K562 (cell line): ENCODE measurements around the gene SAMD4A. TPM values are rescaled to one million over a fixed set of nuclear protein-coding genes. Genes with fewer than 3 reads are reported as not detected.

ENCODE experiments used
- CHD1 ChIP-seq: fragments of 200-600 bp; sonication (generic); IDR thresholded peaks from one replicate; pipeline ENCODE4 v1.6.1; 2012; ENCODE audit warnings: mild to moderate bottlenecking, moderate library complexity, low read length, inconsistent platforms
- CHD4 ChIP-seq: fragments of 200-600 bp; sonication (generic); IDR thresholded peaks from 3 replicates; pipeline ENCODE4 v1.6.1; 2012; ENCODE audit warnings: low read depth, mild to moderate bottlenecking, mixed read lengths, low read length, inconsistent platforms; ENCODE audit not compliant: insufficient read depth, insufficient replicate concordance, poor library complexity, severe bottlenecking
- DLX4 ChIP-seq: fragments of 250-450 bp; sonication (Bioruptor Pico); IDR thresholded peaks from 2 replicates; pipeline ENCODE4 v1.6.1; 2021; ENCODE audit warnings: mild to moderate bottlenecking
- ELF1 ChIP-seq: fragments of 200-800 bp; sonication (Bioruptor generic); IDR thresholded peaks from 2 replicates; pipeline ENCODE4 v1.6.1; 2016; ENCODE audit warnings: missing genetic modification characterization, missing compliant biosample characterization
- GABPA ChIP-seq: fragments of 200-800 bp; sonication (Bioruptor generic); conservative IDR thresholded peaks from 2 replicates; pipeline ENCODE4 v1.6.1; 2016; ENCODE audit warnings: low read depth, missing genetic modification characterization, missing compliant biosample characterization
- HNRNPLL ChIP-seq: fragments of 200-400 bp; formaldehyde crosslinking; IDR thresholded peaks from 2 replicates; pipeline ENCODE4 v1.6.1; 2017; ENCODE audit warnings: low read length, low read depth, mild to moderate bottlenecking; ENCODE audit not compliant: poor library complexity, severe bottlenecking
- ILK ChIP-seq: fragments of 450-650 bp; IDR thresholded peaks from 2 replicates; pipeline ENCODE4 v1.6.1; 2016; ENCODE audit warnings: missing genetic modification characterization, low read depth, mild to moderate bottlenecking, missing compliant biosample characterization, moderate library complexity, borderline replicate concordance
- MEF2D ChIP-seq: conservative IDR thresholded peaks from 2 replicates; pipeline ENCODE4 v1.6.1; 2016; ENCODE audit warnings: low read depth, missing genetic modification characterization, missing compliant biosample characterization
- MYBL2 ChIP-seq, 2 experiments: fragments of 450-650 bp in 1 of 2; sonication (generic) in 1 of 2; formaldehyde crosslinking in 1 of 2; IDR thresholded peaks; 2 replicates each; pipeline versions ENCODE4 v1.6.1 to v1.8.1; 2017 to 2022; ENCODE audit warnings: borderline replicate concordance in 1 of 2, inconsistent platforms in 1 of 2, low read depth in 1 of 2, mild to moderate bottlenecking in 1 of 2, missing genetic modification reagents in 1 of 2, moderate library complexity in 1 of 2
- NCOA4 ChIP-seq: fragments of 450-650 bp; IDR thresholded peaks from 2 replicates; pipeline ENCODE4 v1.6.1; 2018; ENCODE audit warnings: mild to moderate bottlenecking; ENCODE audit not compliant: partially characterized antibody
- NFE2 ChIP-seq: IDR thresholded peaks from 2 replicates; pipeline ENCODE4 v1.6.1; 2014; ENCODE audit warnings: antibody characterized with exemption, low read depth
- NONO ChIP-seq, 2 experiments: fragments of 200-400 bp in 1 of 2; fragments of 450-650 bp in 1 of 2; formaldehyde crosslinking in 1 of 2; IDR thresholded peaks; 2 replicates each; pipeline ENCODE4 v1.6.1; 2017; ENCODE audit warnings: low read depth in 2 of 2, mild to moderate bottlenecking in 2 of 2, moderate library complexity in 2 of 2, low read length in 1 of 2
- PKNOX1 ChIP-seq: fragments of 450-650 bp; IDR thresholded peaks from 2 replicates; pipeline ENCODE4 v1.6.1; 2016
- RCOR1 ChIP-seq, 2 experiments: IDR thresholded peaks; 2 replicates each; pipeline ENCODE4 v1.6.1; 2012; ENCODE audit warnings: low read depth in 2 of 2, low read length in 2 of 2, borderline replicate concordance in 1 of 2, improper control_type of control experiment in 1 of 2
- SETDB1 ChIP-seq: IDR thresholded peaks from one replicate; pipeline ENCODE4 v1.6.1; 2012; ENCODE audit warnings: low read length, control low read depth, inconsistent platforms
- SMARCA4 ChIP-seq: fragments of 450-650 bp; IDR thresholded peaks from 2 replicates; pipeline ENCODE4 v1.6.1; 2016
- SRSF1 ChIP-seq: fragments of 200-400 bp; formaldehyde crosslinking; IDR thresholded peaks from 2 replicates; pipeline ENCODE4 v1.6.1; 2017; ENCODE audit warnings: mild to moderate bottlenecking, low read depth, low read length, moderate library complexity
- STAT5A ChIP-seq: IDR thresholded peaks from 2 replicates; pipeline ENCODE4 v1.6.1; 2012; ENCODE audit warnings: low read length, inconsistent platforms, borderline replicate concordance
- TGIF2 ChIP-seq: sonication (generic); formaldehyde crosslinking; IDR thresholded peaks from 2 replicates; pipeline ENCODE4 v1.8.1; 2022; ENCODE audit warnings: mild to moderate bottlenecking, missing genetic modification reagents, moderate library complexity
- ZFP91 ChIP-seq: sonication (generic); formaldehyde crosslinking; IDR thresholded peaks from 2 replicates; pipeline ENCODE4 v1.8.0; 2022; ENCODE audit warnings: mild to moderate bottlenecking, missing genetic modification reagents
- ZNF280B ChIP-seq: fragments of 250-450 bp; sonication (Bioruptor Pico); IDR thresholded peaks from 2 replicates; pipeline ENCODE4 v1.5.1; 2021; ENCODE audit warnings: mild to moderate bottlenecking
- ZNF311 ChIP-seq: fragments of 250-450 bp; sonication (Bioruptor Pico); IDR thresholded peaks from 2 replicates; pipeline ENCODE4 v1.4.0; 2020; ENCODE audit warnings: mild to moderate bottlenecking, moderate library complexity
- ZNF408 ChIP-seq: fragments of 250-450 bp; sonication (Bioruptor Pico); IDR thresholded peaks from 2 replicates; pipeline ENCODE4 v1.4.0; 2020; ENCODE audit warnings: low read depth, mild to moderate bottlenecking, moderate library complexity
- ZNF436 ChIP-seq: fragments of 250-450, 450-650 bp; sonication (Bioruptor Pico); formaldehyde crosslinking; IDR thresholded peaks from 2 replicates; pipeline ENCODE4 v1.7.0; 2020; ENCODE audit warnings: mild to moderate bottlenecking
- ZNF583 ChIP-seq: fragments of 250-450 bp; sonication (Bioruptor Pico); IDR thresholded peaks from 2 replicates; pipeline ENCODE4 v1.4.0; 2020
- polyA plus RNA-seq, 8 experiments: library from polyadenylated mRNA; depleted of rRNA in 4 of 8; stranded (reverse) in 5 of 8; unstranded in 3 of 8; fragments of >200 nt; fragmentation: Nextera tagmentation in 2 of 8; fragmentation: Illumina TruSeq in 1 of 8; extraction: Ambion mirVana in 2 of 8; extraction: Trizol in 1 of 8; gene quantifications; 2 replicates each; pipeline versions ENCODE4 v1.2.1 to v1.2.3, GENCODE V29; 2011 to 2014; ENCODE audit warnings: inconsistent platforms in 1 of 8, missing spikeins in 1 of 8
- total RNA-seq, 7 experiments: library from RNA; depleted of rRNA in 6 of 7; stranded (reverse); fragments of >200 nt in 6 of 7; fragmentation: Illumina TruSeq in 2 of 7; extraction: Trizol in 2 of 7; gene quantifications; 2 replicates each; pipeline versions ENCODE4 v1.2.1 to v1.2.3, GENCODE V29; 2011 to 2021; ENCODE audit warnings: low replicate concordance in 1 of 7

Gene SAMD4A
- total and polyA plus RNA-seq, 9 of the 15 experiments (the other 6 are each of a cell fraction or from before 2014, with no cell fraction given): 0.66 to 6.8 (median 3.3) TPM

- no peak for TF ChIP-seq MEF2D (tag)
- no peak for TF ChIP-seq TGIF2 (CRISPR knock-in tag)
- no peak for TF ChIP-seq GABPA
- no peak for TF ChIP-seq ZNF280B
- peak; percentile 86 for TF ChIP-seq SMARCA4
- peak; percentile 20; the same call in 1 of the 2 replicates for TF ChIP-seq PKNOX1
- TF ChIP-seq CHD4: no peak
- no peak for TF ChIP-seq SETDB1
- no peak for TF ChIP-seq ZNF436 (CRISPR knock-in tag)
- no peak for TF ChIP-seq ZNF311
- no peak for TF ChIP-seq NONO (IDR thresholded peaks at IDR 0.05; ENCODE audit: low read depth in 2 of 2, low read length in 1 of 2)
- TF ChIP-seq RCOR1 (IDR thresholded peaks at IDR 0.05; ENCODE audit: borderline replicate concordance in 1 of 2, low read depth in 2 of 2, low read length in 2 of 2): peak in 1 of 2 experiments; percentile 63; a peak in 1 of 4 replicates
- TF ChIP-seq ZFP91 (CRISPR knock-in tag): no peak
- no peak for TF ChIP-seq DLX4 (CRISPR knock-in tag)
- no peak for TF ChIP-seq ZNF583 (CRISPR knock-in tag)
- TF ChIP-seq HNRNPLL: no peak
- no peak for TF ChIP-seq STAT5A
- TF ChIP-seq SRSF1: no peak
- no peak for TF ChIP-seq MYBL2 (IDR thresholded peaks at IDR 0.05; ENCODE audit: low read depth)
- no peak for TF ChIP-seq MYBL2 (CRISPR knock-in tag; IDR thresholded peaks at IDR 0.05; ENCODE audit: borderline replicate concordance)
- TF ChIP-seq ZNF408 (CRISPR knock-in tag): no peak
- TF ChIP-seq ELF1 (tag): no peak
- TF ChIP-seq ILK: no peak
- TF ChIP-seq CHD1: no peak
- no peak for TF ChIP-seq NCOA4
- TF ChIP-seq NFE2: no peak
Observed at GRCh38 chr14:54737132-54737711, 170.3 kb downstream of the SAMD4A start (continued).
